Adrenal gland (tissue), 5 donors: ENCODE results near the gene RNU6-7.

Source experiments
- CTCF ChIP-seq, 6 experiments: fragments of 450-650 bp in 4 of 6; fragments of 200-600 bp in 2 of 6; sonication (generic) in 1 of 6; IDR thresholded peaks; 1 replicate in 5 of 6; 2 replicates in 1 of 6; pipeline versions ENCODE4 v1.5.1 to v1.8.0; 2016 to 2021; ENCODE audit warnings: antibody characterized with exemption in 6 of 6, mild to moderate bottlenecking in 2 of 6, moderate library complexity in 1 of 6
- POLR2A ChIP-seq, 2 donors: fragments of 450-650 bp; IDR thresholded peaks; one replicate each; pipeline ENCODE4 v1.6.1; 2017; ENCODE audit warnings: antibody characterized with exemption in 2 of 2, mild to moderate bottlenecking in 2 of 2, moderate library complexity in 1 of 2
- donor health status: DM: no; HTN: no; CAD: no.

DNA sequence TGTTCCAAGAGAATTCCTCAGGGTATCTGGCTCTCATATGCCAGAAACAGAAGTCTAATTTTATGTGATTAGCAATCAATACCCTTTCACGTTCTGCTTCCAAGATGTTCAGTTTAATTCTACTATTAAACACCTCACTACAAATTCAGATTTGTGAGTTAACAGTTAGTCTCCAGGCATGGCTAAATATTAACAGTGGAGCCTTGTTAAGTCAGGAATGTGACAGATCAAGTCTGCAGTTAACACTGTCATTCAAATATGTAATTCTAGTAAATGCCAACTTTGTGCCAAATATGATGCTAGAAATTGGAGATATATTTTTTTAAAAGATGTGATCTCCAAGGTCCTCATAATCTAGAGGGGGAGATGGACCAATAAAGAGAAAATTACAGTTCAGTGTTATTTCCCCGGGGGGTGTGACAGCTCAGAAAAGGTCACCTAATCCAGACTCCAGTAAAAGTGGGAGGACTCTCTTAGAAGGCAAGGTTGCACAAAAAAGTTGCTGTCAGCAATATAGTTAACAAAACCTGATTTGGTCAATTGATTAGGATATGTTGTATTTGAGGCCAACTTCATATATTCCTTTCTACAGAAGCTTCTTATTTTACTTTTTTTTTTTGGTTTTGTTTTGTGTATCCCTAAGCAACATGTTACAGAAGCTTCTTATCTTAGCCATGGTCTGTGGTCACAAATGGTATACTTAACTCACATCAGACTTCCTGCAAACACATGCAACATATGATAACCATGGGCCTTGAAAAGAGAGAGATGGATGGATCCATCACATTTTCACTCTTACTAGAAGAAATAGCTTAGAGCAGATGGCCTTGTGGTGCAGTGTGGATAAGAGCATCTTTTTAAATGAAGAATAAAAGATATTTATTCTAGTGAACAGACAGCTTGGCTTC, 18.4 kb upstream of the RNU6-7 start:
- no peak for TF ChIP-seq CTCF (IDR thresholded peaks at IDR 0.05)
- no peak for TF ChIP-seq POLR2A (IDR thresholded peaks at IDR 0.05)
